H1 (cell line): Measurements from ENCODE around the gene ARL2. TPM values are rescaled to one million over a fixed set of nuclear protein-coding genes. Genes with fewer than 3 reads are reported as not detected.

ENCODE experiments used
- CEBPB ChIP-seq: IDR thresholded peaks from 2 replicates; pipeline ENCODE4 v1.6.1; 2012; ENCODE audit warnings: low read depth, low read length
- HDAC2 ChIP-seq, 2 experiments: fragments of 300-600 bp in 1 of 2; sonication (generic) in 1 of 2; IDR thresholded peaks; 2 replicates each; pipeline ENCODE4 v1.6.1; 2011 to 2012; ENCODE audit warnings: low read depth in 2 of 2, low read length in 2 of 2, mild to moderate bottlenecking in 2 of 2, moderate library complexity in 2 of 2, borderline replicate concordance in 1 of 2, inconsistent platforms in 1 of 2
- SIRT6 ChIP-seq: IDR thresholded peaks from one replicate; pipeline ENCODE4 v1.7.1; 2012; ENCODE audit warnings: low read length, inconsistent platforms
- SUZ12 ChIP-seq: fragments of 200-600 bp; sonication (generic); IDR thresholded peaks from 2 replicates; pipeline ENCODE4 v1.6.1; 2012; ENCODE audit warnings: mild to moderate bottlenecking, inconsistent platforms, low read length, moderate library complexity, mixed read lengths
- TAF7 ChIP-seq: optimal IDR thresholded peaks from 2 replicates; pipeline ENCODE3; 2011; ENCODE audit warnings: low read depth, mild to moderate bottlenecking, inconsistent platforms, low read length, moderate library complexity, borderline replicate concordance
- polyA plus RNA-seq, 7 experiments: library from polyadenylated mRNA; depleted of rRNA in 3 of 7; stranded (reverse) in 5 of 7; unstranded in 2 of 7; fragments of >200 nt in 5 of 7; fragments of 200-250 nt in 2 of 7; gene quantifications; 1 replicate in 5 of 7; 2 replicates in 1 of 7; 4 replicates in 1 of 7; pipeline versions ENCODE4 v1.2.1 to v1.2.3, GENCODE V29; 2011 to 2013; ENCODE audit warnings: missing spikeins in 2 of 7, mixed read lengths in 2 of 7
- total RNA-seq: library from RNA; stranded (reverse); fragmentation: NEBNext Ultra II Directional; extraction: Animal tissue kit (Norgen Biotek cat#: 25700); gene quantifications from 2 replicates; pipeline ENCODE4 v1.2.1, GENCODE V29; 2021
- TF ChIP-seq, protein P1 (sequence below): IDR thresholded peaks from 2 replicates; pipeline ENCODE4 v1.6.1; 2012; ENCODE audit warnings: low read length, inconsistent platforms
- TF ChIP-seq, protein P2 (sequence below), 3 experiments: IDR thresholded peaks; 1 replicate in 2 of 3; 2 replicates in 1 of 3; pipeline versions ENCODE4 v1.5.1 to v1.6.1; 2011; ENCODE audit warnings: low read length in 3 of 3, mild to moderate bottlenecking in 3 of 3, inconsistent platforms in 2 of 3, low read depth in 1 of 3, moderate library complexity in 1 of 3; ENCODE audit not compliant: insufficient read depth in 1 of 3; ENCODE audit errors: control extremely low read depth in 1 of 3

ARL2 gene
- total and polyA plus RNA-seq, 2 of the 8 experiments (the other 6 are each of a cell fraction or from before 2014, with no cell fraction given), result 186 to 535 TPM

DNA sequence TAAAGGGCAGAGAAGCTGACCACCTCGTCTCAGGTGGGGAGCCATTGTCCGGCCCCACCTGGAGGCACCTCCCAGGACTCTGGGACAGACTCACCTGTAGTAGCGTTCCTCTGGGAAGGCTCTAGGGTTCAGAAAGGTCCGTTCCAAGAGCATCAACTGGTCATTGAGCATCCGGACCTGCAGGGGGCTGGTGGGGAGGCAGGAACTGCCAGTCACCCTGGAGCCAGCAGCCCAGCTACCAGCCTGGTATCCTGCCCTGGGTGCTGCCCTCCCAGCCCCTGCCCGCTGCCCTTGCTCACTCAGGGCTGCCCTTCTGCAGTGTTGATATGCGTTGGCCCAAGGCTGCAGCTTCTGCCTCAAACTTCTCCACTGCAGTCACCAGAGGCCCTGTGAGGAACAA is 31.8 kb downstream of the ARL2 start (continued):
- TF ChIP-seq CEBPB (no peak), SIRT6 (no peak), SUZ12 (no peak), HDAC2 (IDR thresholded peaks at IDR 0.05; ENCODE audit: borderline replicate concordance in 1 of 2, low read depth in 2 of 2, low read length in 2 of 2) (no peak), TAF7 (no peak)
- TF ChIP-seq, protein P1, sequence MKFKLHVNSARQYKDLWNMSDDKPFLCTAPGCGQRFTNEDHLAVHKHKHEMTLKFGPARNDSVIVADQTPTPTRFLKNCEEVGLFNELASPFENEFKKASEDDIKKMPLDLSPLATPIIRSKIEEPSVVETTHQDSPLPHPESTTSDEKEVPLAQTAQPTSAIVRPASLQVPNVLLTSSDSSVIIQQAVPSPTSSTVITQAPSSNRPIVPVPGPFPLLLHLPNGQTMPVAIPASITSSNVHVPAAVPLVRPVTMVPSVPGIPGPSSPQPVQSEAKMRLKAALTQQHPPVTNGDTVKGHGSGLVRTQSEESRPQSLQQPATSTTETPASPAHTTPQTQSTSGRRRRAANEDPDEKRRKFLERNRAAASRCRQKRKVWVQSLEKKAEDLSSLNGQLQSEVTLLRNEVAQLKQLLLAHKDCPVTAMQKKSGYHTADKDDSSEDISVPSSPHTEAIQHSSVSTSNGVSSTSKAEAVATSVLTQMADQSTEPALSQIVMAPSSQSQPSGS, result no peak
- TF ChIP-seq, protein P2, sequence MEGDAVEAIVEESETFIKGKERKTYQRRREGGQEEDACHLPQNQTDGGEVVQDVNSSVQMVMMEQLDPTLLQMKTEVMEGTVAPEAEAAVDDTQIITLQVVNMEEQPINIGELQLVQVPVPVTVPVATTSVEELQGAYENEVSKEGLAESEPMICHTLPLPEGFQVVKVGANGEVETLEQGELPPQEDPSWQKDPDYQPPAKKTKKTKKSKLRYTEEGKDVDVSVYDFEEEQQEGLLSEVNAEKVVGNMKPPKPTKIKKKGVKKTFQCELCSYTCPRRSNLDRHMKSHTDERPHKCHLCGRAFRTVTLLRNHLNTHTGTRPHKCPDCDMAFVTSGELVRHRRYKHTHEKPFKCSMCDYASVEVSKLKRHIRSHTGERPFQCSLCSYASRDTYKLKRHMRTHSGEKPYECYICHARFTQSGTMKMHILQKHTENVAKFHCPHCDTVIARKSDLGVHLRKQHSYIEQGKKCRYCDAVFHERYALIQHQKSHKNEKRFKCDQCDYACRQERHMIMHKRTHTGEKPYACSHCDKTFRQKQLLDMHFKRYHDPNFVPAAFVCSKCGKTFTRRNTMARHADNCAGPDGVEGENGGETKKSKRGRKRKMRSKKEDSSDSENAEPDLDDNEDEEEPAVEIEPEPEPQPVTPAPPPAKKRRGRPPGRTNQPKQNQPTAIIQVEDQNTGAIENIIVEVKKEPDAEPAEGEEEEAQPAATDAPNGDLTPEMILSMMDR (IDR thresholded peaks at IDR 0.05; ENCODE audit: control extremely low read depth in 1 of 3, insufficient read depth in 1 of 3, low read depth in 1 of 3, low read length in 3 of 3), result no peak
- TF ChIP-seq, all 59 proteins: peak for 0
